GM18951 (cell line): ENCODE results near the gene ANKRD6.

ENCODE experiments used
- POLR2A ChIP-seq: IDR thresholded peaks from 4 replicates; pipeline ENCODE4 v1.6.1; 2011; ENCODE audit warnings: mild to moderate bottlenecking; ENCODE audit not compliant: insufficient read length, insufficient read depth; ENCODE audit errors: extremely low read depth
- in situ Hi-C: fragments of 300-500 bp; cut with MboI; formaldehyde crosslinking; loops from one replicate; pipeline ENCODE4 v1.12.0; 2022; ENCODE audit warnings: low sequenced_read_pairs, mixed read lengths, inconsistent platforms; ENCODE audit not compliant: unreplicated experiment

ANKRD6 gene

GRCh38 chr6:89520736-89521135 is 87.8 kb downstream of the ANKRD6 start:
- no peak for TF ChIP-seq POLR2A
- in situ Hi-C loops, result no loop called here

- TF ChIP-seq POLR2A, result no peak
These were observed 89.8 kb downstream of the ANKRD6 start for GRCh38 chr6:89522778-89523177.

DNA sequence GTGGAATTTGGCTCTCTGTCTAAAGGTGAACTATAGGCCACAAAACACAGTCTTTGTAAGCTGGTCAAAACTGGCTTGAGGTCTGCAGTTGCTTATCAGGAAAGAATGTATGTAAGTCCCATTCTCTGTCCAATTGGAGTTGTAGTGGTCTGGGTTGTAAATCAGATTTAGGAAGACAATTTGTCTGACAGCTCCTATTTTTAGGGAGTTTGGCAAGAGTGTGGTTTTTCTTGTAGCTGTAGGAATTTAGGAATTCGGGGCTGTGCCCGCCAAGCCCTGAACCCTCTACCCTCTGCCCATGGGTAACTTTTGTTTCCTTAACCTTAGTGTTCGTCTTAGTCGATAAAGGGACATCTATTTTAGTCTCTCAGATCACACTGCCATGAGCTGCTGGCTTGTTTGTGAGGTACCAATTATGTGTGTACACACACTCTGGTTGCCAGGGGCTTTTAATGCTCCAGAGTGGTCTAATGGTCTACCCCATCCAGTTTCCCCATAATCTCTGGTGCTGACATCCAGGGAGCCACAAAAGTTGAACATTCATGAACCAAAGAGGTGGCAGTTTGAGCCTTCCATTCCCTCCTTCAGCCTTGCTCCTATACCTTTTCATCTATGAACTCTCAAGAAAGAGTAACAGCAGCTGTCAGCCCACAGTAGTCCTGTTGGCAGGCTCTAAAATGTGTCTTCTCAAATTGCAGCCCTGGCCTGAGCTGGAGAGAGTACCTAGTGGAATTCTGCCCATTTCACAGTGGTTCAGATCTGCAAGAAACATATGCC is 93.0 kb downstream of the ANKRD6 start:
- in situ Hi-C loops, result no loop called here
- TF ChIP-seq POLR2A, result no peak

More at GRCh38 chr6:89522778-89523177, 89.8 kb downstream of the ANKRD6 start:
- in situ Hi-C loops, result no loop called here

DNA sequence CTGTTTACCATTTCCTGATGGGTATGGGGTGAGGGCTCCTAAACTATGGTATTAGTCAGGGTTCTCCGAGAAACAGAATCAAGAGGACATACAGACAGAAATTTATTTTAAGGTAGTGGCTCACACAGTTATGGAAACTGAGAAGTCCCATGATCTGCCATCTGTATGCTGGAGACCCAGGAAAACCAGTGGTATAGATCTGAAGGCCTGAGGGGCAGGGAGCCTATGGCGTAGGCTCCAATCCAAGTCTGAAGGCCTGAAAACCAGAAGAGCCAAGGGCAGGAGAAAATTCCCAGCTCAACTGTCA is 93.6 kb downstream of the ANKRD6 start:
- TF ChIP-seq POLR2A, result no peak
- in situ Hi-C loops, result no loop called here

- no peak for TF ChIP-seq POLR2A
- in situ Hi-C loops, result no loop called here
These were observed 94.7 kb downstream of the ANKRD6 start for GRCh38 chr6:89527634-89528033.

DNA sequence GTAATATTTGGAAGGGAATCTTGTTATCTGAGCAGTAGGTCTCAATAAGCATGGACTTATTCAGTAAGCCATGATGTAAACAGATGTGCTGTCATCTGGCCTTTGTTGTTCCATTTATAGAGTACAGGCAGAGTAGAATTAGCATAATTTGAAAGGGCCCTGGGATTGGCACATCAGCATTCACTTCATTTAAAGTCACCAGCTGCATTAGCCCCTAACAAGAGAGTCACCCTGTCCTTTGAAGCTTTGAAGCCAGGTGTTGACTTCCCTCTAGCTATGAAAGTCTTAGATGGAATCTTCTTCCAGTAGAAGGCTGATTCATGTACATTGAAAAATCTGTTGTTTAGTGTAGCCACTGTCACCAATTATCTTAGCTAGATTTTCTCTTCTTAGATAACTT is 95.9 kb downstream of the ANKRD6 start:
- no peak for TF ChIP-seq POLR2A
- in situ Hi-C loops, result no loop called here

DNA sequence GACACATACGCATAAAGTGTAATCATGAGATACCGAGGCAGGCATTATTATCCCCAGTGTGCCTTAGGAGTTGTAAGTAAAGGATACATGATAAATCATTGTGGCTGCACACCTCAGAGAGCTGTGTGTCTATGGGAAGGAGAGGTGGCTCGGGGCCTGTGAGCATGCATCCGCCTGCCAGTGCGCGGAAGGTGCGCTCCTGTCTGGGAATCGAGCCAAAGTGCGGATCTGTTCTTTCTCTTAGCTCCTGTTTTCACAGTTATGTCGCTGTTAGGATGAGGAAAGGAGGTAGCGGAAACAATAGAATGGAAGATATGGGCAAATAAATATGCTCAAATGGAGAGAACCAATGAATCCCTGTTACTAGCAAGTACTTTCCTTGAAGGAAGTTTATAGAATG is 98.0 kb downstream of the ANKRD6 start:
- in situ Hi-C loops, result no loop called here
- TF ChIP-seq POLR2A, result no peak

DNA sequence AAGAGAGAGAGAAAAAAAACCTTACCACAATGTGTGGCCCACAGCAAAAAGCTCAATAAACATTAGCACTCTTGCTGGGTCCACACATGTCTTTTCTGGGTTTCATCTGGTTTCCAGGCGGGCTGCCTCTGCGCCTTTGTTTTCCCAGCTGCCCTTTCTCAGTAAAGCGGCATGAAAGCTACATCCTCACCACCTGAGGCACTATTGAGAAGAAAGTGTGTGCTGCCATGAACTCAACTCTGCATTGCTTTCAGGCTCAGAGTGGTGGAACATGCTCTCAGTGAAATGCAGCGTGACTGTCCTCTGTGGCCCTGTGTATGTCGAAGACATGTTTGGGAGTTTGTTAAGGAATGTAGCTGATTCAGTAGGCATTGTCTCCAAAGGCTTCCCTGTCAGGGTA is 103.3 kb downstream of the ANKRD6 start:
- in situ Hi-C loops, result no loop called here

DNA sequence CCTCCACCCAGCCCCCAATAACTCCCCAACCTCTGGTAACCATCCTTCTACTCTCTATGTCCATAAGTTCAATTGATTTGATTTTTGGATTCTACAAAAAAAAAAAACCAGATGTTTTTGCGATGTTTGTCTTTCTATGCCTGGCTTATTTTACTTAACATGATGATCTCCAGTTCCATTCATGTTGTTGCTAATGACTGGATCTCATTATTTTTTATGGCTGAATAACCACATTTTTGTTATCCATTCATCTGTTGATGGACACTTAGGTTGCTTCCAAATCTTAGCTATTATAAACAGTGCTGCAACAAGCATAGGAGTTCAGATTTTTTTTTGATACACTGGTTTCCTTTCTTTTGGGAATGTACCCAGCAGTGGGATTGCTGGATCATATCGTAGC is 106.8 kb downstream of the ANKRD6 start:
- no peak for TF ChIP-seq POLR2A
- in situ Hi-C loops, result no loop called here

More for the DNA sequence above, 103.3 kb downstream of the ANKRD6 start:
- TF ChIP-seq POLR2A, result no peak

DNA sequence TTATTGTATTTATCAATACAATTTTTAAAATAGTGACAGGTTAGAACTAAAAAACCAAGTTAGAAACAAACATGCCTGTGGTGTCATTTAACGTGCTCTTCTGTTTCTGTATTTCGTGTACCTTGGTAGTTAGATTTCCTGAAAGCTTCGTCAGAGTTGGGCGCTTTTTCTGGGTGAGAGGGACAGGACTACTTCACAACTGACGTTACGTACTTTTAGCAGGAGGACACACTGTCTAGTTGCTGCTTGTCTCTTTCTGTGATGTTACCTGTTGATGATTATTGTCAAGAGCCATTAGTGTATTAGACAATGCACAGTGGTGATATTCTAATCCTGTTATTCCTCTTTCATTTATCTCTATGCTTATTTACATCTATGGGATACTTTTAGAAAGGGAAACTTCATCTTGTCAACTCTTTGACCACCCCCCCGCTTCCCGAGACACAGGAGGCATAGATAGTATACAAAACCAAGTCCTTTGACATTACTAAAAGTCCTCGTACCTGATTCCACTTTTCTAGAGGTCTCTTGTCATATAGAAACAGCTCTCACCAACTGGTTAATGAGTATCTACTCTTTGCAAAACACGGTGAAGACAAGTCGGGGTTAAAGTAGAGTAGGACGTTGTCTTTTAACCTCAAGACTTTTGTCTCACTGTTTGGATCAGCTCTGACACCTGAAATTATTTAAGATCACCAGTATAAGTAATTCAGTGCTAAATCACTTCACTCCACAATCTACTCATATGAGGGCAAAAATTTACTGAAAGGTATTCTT is 109.3 kb downstream of the ANKRD6 start:
- TF ChIP-seq POLR2A, result no peak
- in situ Hi-C loops, result no loop called here

DNA sequence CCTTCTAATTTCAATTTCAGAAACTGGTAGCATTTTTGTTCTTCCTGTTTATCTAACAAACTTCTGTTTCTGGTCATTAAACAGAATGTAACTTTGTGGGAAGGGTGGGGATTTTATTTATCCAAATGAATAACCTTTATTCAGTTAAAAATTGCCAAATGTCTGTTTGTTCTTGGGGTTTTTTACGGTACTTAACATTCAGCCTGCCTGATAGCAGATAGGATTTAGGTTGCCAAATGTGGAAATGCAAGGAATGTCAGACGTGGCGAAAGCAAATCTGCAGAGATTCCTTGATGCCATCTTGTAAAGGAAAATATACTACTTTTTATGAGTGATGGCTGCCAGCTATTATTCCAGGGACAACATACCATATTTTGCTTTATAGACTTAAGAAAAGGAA is 109.9 kb downstream of the ANKRD6 start:
- TF ChIP-seq POLR2A, result no peak
- in situ Hi-C loops, result no loop called here

DNA sequence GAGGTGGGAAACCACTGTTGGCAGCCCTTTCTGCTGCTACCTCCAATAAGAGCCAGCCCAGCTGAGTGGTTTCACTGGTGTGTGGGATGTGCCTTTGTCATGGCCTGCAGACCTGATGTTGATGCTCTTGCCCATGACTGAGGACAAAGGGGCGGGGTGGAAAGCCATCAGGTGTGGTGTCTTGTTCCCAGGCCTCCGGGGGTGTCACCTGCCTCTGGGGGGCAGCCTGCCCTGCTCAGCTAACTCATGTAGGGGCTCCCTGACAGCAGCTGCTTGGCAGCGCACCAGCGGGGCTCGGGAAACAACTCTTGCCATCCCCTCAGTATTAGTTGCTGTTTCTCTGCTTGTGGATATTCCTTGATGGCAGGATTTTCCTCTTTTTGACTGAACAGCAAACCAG is 114.3 kb downstream of the ANKRD6 start:
- TF ChIP-seq POLR2A, result no peak

GRCh38 chr6:89553431-89553830 is 120.5 kb downstream of the ANKRD6 start:
- no peak for TF ChIP-seq POLR2A
- in situ Hi-C loops, result no loop called here

More for the DNA sequence above, 114.3 kb downstream of the ANKRD6 start:
- in situ Hi-C loops, result no loop called here

GRCh38 chr6:89554106-89554505 is 121.2 kb downstream of the ANKRD6 start:
- in situ Hi-C loops, result no loop called here
- no peak for TF ChIP-seq POLR2A

GRCh38 chr6:89555031-89555430 is 122.1 kb downstream of the ANKRD6 start:
- in situ Hi-C loops, result no loop called here

More at GRCh38 chr6:89555031-89555430, 122.1 kb downstream of the ANKRD6 start:
- TF ChIP-seq POLR2A, result no peak
